ENCODE measurements around the gene KCNE2.
"Not testable (repeated sequence)": the region's sequence is repeated elsewhere in the genome, so short reads cannot be mapped to it uniquely, and the experiment has no call there.

The KCNE2 gene

DNA sequence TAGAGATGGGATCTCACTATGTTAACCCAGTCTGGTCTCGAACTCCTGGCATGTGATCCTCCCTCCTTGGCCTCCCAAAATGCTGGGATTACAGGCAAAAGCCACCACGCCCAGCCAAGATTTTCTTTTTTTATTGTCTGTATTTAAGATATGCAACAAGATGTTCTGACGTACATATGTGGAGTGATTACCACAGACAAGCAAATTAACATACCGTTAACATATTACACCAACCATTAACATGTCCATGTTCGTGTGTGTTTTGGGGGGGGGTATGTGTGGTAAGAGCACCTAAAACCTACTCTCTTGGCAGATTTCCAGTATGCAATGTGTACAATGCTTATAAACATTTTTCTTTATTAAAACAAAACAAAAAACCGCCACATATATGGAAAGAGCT lies 10.6 kb upstream of the KCNE2 start:
- DNase-seq (ENCODE audit: low spot score): no peak

DNA sequence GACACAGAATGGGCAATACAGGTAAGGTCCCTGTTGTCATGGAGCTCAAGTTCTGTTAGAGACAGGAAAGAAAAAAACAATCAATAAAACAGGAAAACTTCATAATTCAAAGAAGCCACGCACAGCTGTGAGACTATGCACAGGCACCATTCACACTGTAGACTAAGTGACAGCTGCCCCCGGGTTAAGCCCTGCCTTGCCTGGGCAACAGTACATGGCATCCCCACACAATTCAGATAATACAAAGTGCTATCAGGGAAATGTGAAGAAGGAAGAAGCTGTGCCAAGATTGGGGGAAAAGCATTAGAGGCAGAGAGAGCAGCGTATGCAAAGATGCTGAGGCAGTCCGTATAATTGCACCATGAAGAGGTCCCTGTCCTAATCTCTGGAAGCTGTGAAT lies 9.0 kb upstream of the KCNE2 start:
- DNase-seq (ENCODE audit: low spot score): no peak

DNA sequence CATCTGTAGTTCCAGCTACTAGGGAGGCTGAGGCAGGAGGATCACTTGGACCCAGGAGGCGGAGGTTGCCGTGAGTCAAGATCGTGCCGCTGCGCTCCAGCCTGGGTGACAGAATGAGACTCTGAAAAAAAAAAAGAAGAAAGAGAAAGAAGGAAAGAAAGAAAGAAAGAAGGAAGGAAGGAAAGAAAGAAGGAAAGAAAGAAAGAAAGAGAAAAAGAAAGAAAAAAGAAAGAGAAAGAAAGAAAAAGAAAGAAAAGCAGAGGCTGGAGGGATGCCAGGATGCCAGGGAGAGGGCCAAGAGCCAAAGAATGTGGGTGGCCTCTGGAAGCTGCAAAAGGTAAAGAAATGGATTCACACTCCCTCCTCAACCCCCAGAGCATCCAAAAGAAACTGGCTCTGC lies 8.2 kb upstream of the KCNE2 start:
- DNase-seq (ENCODE audit: low spot score): no peak

DNA sequence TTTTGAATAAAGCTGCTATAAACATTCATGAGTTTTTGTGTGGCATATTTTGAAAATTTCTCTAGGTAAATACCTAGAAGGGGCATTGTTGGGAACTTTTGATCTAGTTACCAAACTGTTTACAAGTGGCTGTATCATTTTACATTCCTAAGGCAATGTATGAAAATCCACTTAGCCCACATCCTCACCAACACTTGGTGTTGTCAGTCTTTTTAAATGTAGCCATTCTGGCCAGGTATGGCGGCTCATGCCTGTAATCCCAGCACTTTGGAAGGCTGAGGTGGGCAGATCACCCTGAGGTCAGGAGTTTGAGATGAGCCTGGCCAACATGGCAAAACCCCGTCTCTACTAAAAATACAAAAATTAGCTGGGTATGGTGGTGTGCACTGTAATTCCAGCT lies 5.9 kb upstream of the KCNE2 start:
- DNase-seq (ENCODE audit: low spot score): no peak

DNA sequence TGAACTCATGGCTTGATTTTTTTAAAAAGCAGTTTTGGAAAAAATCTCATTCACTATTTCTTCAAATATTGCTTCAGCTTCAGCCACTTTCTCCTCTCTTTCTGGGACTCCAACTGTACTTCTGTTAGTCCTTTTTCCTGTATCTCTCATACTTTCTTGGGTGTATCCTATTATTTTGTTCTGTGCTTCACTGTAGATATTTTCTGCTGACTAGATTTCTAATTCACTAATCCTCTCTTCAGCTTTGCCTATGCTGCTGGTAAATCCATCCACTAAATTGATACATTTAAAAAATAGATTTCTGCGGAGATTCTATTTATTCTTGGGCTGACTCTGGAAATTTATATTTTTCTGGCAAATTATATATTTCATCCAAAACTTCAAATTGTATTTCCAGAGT lies 4.9 kb upstream of the KCNE2 start:
- DNase-seq (ENCODE audit: low spot score): no peak

GRCh38 chr21:34360488-34361241 lies 3.1 kb upstream of the KCNE2 start:
- no peak for DNase-seq (ENCODE audit: low spot score)

GRCh38 chr21:34362136-34362444 lies 1.7 kb upstream of the KCNE2 start:
- no peak for DNase-seq (ENCODE audit: low spot score)

GRCh38 chr21:34362670-34363069 lies 1.1 kb upstream of the KCNE2 start:
- DNase-seq (ENCODE audit: low spot score): no peak

- DNase-seq (ENCODE audit: low spot score): no peak
Measured at GRCh38 chr21:34364921-34365320, 1.1 kb downstream of the KCNE2 start.

DNA sequence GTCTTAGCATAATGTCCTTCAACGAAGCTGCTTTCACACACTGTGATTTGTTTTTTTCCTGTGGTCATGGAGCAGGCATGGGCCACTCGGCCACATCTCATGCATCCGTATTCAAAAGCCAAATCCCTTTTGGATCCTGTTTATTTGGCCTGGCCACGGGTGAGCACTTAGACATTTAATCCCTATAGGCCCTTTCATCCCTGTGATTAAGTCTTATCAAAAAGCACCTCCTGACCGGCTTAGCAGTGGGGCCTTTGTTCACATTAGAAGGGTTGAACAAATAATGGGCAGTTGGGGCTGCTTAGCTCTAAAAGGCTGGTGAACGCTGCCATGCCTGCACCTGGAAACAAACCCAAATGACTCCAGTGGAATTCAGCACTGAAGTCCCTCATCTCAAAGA lies 2.0 kb downstream of the KCNE2 start:
- no peak for DNase-seq (ENCODE audit: low spot score)

- peak; percentile 70 for DNase-seq (ENCODE audit: low spot score)
Measured at GRCh38 chr21:34367320-34367935, 3.6 kb downstream of the KCNE2 start.

DNA sequence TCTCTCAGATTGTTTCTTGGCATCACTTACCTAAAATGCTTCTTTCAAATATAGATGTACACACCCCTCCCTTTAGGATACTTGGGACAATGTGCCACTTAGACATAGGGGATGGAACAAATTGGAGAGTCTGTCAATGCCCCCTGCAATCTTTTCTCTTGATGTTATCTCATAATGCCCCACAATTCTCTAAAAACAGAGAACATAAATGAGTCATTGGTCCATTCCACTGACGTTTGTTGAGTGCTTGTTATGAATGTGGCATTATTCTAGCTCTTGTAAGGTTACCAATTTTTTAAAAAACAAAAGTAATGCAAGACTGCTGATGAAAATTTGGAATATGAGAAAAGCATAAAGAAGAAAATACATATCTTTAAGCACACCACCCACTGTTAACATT lies 5.9 kb downstream of the KCNE2 start:
- no peak for DNase-seq (ENCODE audit: low spot score)

GRCh38 chr21:34372321-34372720 lies 8.5 kb downstream of the KCNE2 start:
- no peak for DNase-seq (ENCODE audit: low spot score)

- not testable (repeated sequence) for DNase-seq (ENCODE audit: low spot score)
Measured at GRCh38 chr21:34374462-34374861, 10.7 kb downstream of the KCNE2 start.

GRCh38 chr21:34374940-34375618 lies 11.3 kb downstream of the KCNE2 start, which contains the start of gene SMIM11:
SMIM11 (plus strand) TSS chr21:34375507; CDS start chr21:34379505, 3,998 bp downstream.
- not testable (repeated sequence) for DNase-seq (ENCODE audit: low spot score)

DNA sequence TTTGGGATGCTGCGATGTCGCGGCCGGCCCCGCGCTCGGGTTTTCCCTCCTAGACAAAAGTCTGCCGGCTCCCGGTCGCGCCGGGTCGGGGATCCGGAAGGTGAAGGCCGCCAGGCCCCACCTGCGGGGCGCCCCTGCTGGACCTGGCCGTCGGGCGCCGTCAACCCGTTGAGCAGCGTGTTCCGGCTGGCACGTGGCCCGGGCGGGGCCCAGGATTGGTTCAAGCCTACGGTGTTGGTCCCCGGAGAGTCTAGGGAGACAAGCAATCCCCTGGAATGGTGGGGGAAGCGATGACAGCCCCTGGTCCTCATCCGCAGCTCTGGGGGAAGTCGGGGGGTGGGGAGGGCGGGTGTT lies 11.8 kb downstream of the KCNE2 start:
- not testable (repeated sequence) for DNase-seq (ENCODE audit: low spot score)

DNA sequence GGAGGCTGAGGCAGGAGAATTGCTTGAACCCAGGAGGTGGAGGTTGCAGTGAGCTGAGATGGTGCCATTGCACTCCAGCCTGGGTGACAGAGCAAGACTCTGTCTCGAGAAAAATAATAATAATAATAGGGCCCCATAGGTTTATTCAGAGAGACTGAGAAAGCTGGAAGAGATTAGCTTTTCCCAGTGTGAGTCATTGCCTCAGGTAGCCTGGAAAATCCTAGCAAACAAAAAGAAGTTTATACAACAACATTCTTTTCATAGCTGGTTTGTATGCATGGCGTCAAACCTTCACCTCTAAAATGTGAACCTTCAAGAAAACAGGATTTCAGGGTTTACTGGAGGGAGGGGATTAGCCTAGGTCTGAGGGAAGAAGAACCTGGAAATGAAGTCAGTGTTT lies 19.3 kb downstream of the KCNE2 start:
- not testable (repeated sequence) for DNase-seq (ENCODE audit: low spot score)

- DNase-seq (ENCODE audit: low spot score): not testable (repeated sequence)
Measured at GRCh38 chr21:34383724-34384415, 20.1 kb downstream of the KCNE2 start.

DNA sequence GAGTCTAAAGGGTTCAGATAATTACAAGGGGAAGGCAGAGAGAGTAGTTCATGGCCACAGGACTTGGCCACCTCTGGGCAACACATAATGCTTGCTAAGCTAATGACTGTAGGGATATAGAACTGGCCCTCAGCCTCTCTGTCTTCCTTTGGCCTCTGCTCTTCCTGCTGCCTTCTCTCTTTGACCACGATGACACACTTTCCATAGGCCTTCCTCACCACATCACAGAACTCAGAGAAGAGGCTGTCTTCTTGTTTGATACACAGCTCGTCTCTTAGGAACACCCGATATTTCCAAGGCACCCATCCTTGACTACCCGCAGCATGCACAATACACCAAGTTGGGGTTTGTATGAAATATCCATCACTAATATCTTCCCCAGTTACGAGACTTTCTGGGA lies 36.7 kb downstream of the KCNE2 start:
- not testable (repeated sequence) for DNase-seq (ENCODE audit: low spot score)

DNA sequence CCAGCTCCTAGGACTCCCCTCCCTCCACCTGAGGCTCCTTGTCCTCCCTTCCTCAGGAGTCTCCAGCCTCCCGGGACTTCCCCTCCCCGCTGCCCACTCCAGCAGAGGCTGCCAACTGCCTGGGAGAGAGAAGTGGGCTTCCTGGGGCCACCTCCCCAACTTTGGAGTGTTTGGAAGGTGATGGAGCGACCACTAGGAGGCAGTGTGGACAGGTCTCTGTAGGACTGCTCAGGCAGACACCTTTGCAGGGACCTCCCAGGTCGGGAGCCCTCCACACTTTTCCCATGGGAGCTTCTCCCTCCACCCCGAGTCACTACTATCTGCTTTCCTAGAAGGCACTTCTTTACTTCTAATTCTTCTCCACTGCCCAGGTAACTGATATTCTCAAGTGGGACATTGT lies 40.9 kb downstream of the KCNE2 start:
- DNase-seq (ENCODE audit: low spot score): not testable (repeated sequence)

DNA sequence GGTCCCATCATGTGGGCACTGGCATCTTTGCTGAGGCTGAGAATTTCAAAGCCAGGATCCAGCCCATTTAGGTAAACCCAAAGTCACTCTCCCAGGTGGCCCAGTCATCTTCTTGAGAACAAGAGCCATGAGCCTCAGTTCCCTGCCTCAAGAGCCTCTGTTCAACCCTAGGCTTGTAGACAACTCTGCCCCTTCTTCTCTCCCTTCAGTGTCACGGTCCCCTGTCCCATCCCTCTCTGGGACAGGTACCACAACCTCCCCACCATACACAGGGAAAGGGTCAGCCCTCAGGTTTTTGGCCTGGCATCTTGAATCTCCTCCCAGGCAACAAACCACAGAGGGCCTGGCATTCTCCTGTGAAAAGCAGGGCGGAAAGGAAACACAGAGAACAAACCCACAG lies 41.9 kb downstream of the KCNE2 start:
- DNase-seq (ENCODE audit: low spot score): not testable (repeated sequence)

DNA sequence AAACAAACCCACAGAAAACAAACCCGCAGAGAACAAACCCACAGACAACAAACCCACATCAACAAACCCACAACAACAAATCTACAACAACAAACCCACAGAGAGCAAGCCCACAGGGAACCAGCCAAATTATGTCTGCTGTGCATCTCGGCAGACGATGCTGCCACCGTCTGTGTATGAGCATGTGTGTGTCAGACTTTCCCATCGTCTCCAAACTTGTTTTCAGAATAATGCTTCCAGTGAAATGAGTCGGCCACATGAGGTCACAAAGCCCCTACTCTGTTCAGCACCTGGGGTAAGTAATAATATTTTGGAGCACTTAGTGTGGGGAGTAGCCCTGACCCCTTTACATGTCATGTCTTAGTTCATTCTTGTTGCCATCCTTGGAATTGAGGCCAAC lies 42.3 kb downstream of the KCNE2 start:
- DNase-seq (ENCODE audit: low spot score): not testable (repeated sequence)

DNA sequence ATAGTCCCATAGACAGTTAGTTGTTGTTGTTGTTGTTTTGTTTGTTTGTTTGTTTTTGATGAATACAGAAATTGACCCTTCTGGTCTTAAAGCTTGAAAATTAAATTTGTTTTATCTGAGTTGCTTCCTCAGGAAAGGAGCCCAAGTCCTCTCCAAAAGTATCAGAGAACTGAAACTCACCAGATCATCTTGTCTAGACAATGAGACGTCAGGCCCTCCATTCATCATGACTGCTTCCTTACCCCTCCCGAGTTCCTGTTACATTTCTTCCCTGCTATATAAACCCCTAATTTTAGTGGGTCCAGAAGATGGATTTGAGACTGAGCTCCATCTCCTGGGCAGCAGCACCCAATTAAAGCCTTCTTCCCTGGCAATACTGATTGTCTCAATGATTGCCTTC lies 42.9 kb downstream of the KCNE2 start:
- DNase-seq (ENCODE audit: low spot score): not testable (repeated sequence)
